Measurements from ENCODE around the gene MTHFD2L. TPM values are rescaled to one million over a fixed set of nuclear protein-coding genes. Genes with fewer than 3 reads are reported as not detected.
"Not testable (repeated sequence)": the region's sequence is repeated elsewhere in the genome, so short reads cannot be mapped to it uniquely, and the experiment has no call there.

The MTHFD2L gene
- polyA plus RNA-seq, 5 donors: 14.0 to 25.4 (median 18.3) TPM

GRCh38 chr4:74331252-74331651 is 173.3 kb downstream of the MTHFD2L start:
- DNase-seq: no peak

GRCh38 chr4:74331944-74332343 is 174.0 kb downstream of the MTHFD2L start:
- DNase-seq: no peak

- DNase-seq: no peak
Observed at GRCh38 chr4:74334636-74335035, 176.7 kb downstream of the MTHFD2L start.

GRCh38 chr4:74335341-74336021 is 177.6 kb downstream of the MTHFD2L start:
- DNase-seq: no peak

GRCh38 chr4:74338792-74339333 is 180.9 kb downstream of the MTHFD2L start:
- no peak for DNase-seq

GRCh38 chr4:74339501-74339900 is 181.6 kb downstream of the MTHFD2L start:
- no peak for DNase-seq

- not testable (repeated sequence) for DNase-seq
Observed at GRCh38 chr4:74340421-74340820, 182.5 kb downstream of the MTHFD2L start.

- no peak for DNase-seq
Observed at GRCh38 chr4:74344031-74344430, 186.1 kb downstream of the MTHFD2L start.

Other genes starting within 250 kb of the MTHFD2L start
- 10 to 100 TPM; 11.6 to 16.9 (median 13.9) TPM for gene PF4, start 176.1 kb upstream of the MTHFD2L start, polyA plus RNA-seq (ENCODE audit: insufficient read depth in 1 of 5, insufficient read length in 5 of 5, low replicate concordance in 1 of 5)
- 10 to 100 TPM; 21.0 to 49.9 (median 42.8) TPM for gene PPBP, start 169.9 kb upstream of the MTHFD2L start, polyA plus RNA-seq (ENCODE audit: insufficient read depth in 1 of 5, insufficient read length in 5 of 5, low replicate concordance in 1 of 5)
- gene CXCL5, start 159.4 kb upstream of the MTHFD2L start, polyA plus RNA-seq (ENCODE audit: insufficient read depth in 1 of 5, insufficient read length in 5 of 5, low replicate concordance in 1 of 5): under 1 TPM; 0.09 to 0.35 (median 0.20) TPM
- gene CXCL3, start 119.4 kb upstream of the MTHFD2L start, polyA plus RNA-seq (ENCODE audit: insufficient read depth in 1 of 5, insufficient read length in 5 of 5, low replicate concordance in 1 of 5): 1 to 10 TPM in 3 of 5 donors, under 1 TPM in 2; 0.70 to 1.8 (median 1.0) TPM
- gene CXCL2, start 58.9 kb upstream of the MTHFD2L start, polyA plus RNA-seq (ENCODE audit: insufficient read depth in 1 of 5, insufficient read length in 5 of 5, low replicate concordance in 1 of 5): 1 to 10 TPM in 4 of 5 donors, under 1 TPM in 1; 0.51 to 2.6 (median 1.6) TPM
- gene EPGN, start 150.4 kb downstream of the MTHFD2L start, polyA plus RNA-seq (ENCODE audit: insufficient read depth in 1 of 5, insufficient read length in 5 of 5, low replicate concordance in 1 of 5): under 1 TPM in 3 of 5 donors, not detected in 2; 0.13 to 0.54 (median 0.20) TPM
- gene EREG, start 207.0 kb downstream of the MTHFD2L start, polyA plus RNA-seq (ENCODE audit: insufficient read depth in 1 of 5, insufficient read length in 5 of 5, low replicate concordance in 1 of 5): under 1 TPM; 0.09 to 0.34 (median 0.23) TPM

Data from right lung (tissue), 5 donors.